ENCODE data around the gene SLC15A4.

The SLC15A4 gene

DNA sequence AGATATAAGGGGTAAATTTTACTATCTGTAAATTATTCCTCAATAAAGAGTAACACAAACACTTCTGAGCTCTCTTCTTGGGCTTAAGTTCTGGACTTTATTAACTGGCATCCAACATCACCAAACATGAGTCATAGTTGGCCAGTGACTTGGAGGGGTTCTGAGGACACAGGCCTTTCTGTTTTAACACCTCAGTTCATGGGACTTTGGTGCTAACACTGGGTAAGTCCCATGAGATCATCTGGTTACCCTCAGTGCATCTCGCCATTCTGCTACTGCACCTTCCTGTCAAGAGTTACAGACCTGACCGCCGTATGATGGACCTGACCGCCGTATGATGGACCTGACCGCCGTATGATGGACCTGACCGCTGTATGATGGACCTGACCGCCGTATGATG is 9.9 kb downstream of the SLC15A4 start:
- no peak for DNase-seq (ENCODE audit: low read depth)
- H3K4me3 ChIP-seq (ENCODE audit: low read depth, low read length), result no peak overlapping the region
- TF ChIP-seq, protein P1, sequence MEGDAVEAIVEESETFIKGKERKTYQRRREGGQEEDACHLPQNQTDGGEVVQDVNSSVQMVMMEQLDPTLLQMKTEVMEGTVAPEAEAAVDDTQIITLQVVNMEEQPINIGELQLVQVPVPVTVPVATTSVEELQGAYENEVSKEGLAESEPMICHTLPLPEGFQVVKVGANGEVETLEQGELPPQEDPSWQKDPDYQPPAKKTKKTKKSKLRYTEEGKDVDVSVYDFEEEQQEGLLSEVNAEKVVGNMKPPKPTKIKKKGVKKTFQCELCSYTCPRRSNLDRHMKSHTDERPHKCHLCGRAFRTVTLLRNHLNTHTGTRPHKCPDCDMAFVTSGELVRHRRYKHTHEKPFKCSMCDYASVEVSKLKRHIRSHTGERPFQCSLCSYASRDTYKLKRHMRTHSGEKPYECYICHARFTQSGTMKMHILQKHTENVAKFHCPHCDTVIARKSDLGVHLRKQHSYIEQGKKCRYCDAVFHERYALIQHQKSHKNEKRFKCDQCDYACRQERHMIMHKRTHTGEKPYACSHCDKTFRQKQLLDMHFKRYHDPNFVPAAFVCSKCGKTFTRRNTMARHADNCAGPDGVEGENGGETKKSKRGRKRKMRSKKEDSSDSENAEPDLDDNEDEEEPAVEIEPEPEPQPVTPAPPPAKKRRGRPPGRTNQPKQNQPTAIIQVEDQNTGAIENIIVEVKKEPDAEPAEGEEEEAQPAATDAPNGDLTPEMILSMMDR (IDR thresholded peaks at IDR 0.05; ENCODE audit: low read depth, low read length, missing control alignments), result no peak
- in situ Hi-C loops (cut with HindIII; ENCODE audit: low sequenced_read_pairs), result no loop called here

GRCh38 chr12:128813392-128813791 is 10.4 kb downstream of the SLC15A4 start:
- in situ Hi-C loops (cut with HindIII; ENCODE audit: low sequenced_read_pairs), result no loop called here
- no peak for DNase-seq (ENCODE audit: low read depth)
- TF ChIP-seq, protein P1 (IDR thresholded peaks at IDR 0.05; ENCODE audit: low read depth, low read length, missing control alignments), result no peak
- no peak overlapping the region for H3K4me3 ChIP-seq (ENCODE audit: low read depth, low read length)

DNA sequence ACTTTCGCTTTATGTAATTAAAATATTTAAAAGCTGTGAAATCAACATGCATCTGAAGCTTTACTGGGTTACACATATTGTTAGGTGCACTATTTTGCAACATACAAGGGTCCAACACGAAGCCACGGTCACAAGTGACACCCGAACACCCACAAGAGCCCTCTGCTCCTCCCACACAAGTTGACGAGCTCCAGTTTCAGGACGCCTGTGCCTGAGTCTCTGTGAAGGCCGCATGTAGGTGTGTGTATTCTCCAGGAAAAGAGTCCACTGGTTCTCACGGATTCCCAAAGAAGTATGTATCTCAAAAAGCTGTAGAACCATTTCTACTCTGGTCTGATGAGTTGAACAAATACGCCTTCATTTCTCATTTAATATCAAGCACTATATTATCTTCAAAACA is 12.0 kb downstream of the SLC15A4 start:
- H3K4me3 ChIP-seq (ENCODE audit: low read depth, low read length), result no peak overlapping the region
- no peak for DNase-seq (ENCODE audit: low read depth)
- TF ChIP-seq, protein P1 (IDR thresholded peaks at IDR 0.05; ENCODE audit: low read depth, low read length, missing control alignments), result no peak
- in situ Hi-C loops (cut with HindIII; ENCODE audit: low sequenced_read_pairs), result no loop called here

GRCh38 chr12:128810182-128811127 is 13.3 kb downstream of the SLC15A4 start:
- TF ChIP-seq, protein P1 (IDR thresholded peaks at IDR 0.05; ENCODE audit: low read depth, low read length, missing control alignments), result no peak
- no peak for DNase-seq (ENCODE audit: low read depth)
- in situ Hi-C loops (cut with HindIII; ENCODE audit: low sequenced_read_pairs), result no loop called here
- no peak overlapping the region for H3K4me3 ChIP-seq (ENCODE audit: low read depth, low read length)

- in situ Hi-C loops (cut with HindIII; ENCODE audit: low sequenced_read_pairs), result no loop called here
- DNase-seq (ENCODE audit: low read depth), result no peak
- TF ChIP-seq, protein P1 (IDR thresholded peaks at IDR 0.05; ENCODE audit: low read depth, low read length, missing control alignments), result no peak
- H3K4me3 ChIP-seq (ENCODE audit: low read depth, low read length), result no peak overlapping the region
Observed at GRCh38 chr12:128808651-128809050, 15.1 kb downstream of the SLC15A4 start.

GRCh38 chr12:128807161-128807724 is 16.5 kb downstream of the SLC15A4 start:
- TF ChIP-seq, protein P1 (IDR thresholded peaks at IDR 0.05; ENCODE audit: low read depth, low read length, missing control alignments), result no peak
- no peak overlapping the region for H3K4me3 ChIP-seq (ENCODE audit: low read depth, low read length)
- DNase-seq (ENCODE audit: low read depth), result no peak
- in situ Hi-C loops (cut with HindIII; ENCODE audit: low sequenced_read_pairs), result no loop called here
